K562 (cell line): ENCODE measurements around the gene PRSS37. TPM values are rescaled to one million over a fixed set of nuclear protein-coding genes. Genes with fewer than 3 reads are reported as not detected.

ENCODE experiments used
- CBFA2T3 ChIP-seq: fragments of 450-650 bp; IDR thresholded peaks from 2 replicates; pipeline ENCODE4 v1.6.1; 2017
- DPF2 ChIP-seq: fragments of 450-650 bp; IDR thresholded peaks from 2 replicates; pipeline ENCODE4 v1.6.1; 2016
- EHMT2 ChIP-seq: fragments of 450-650 bp; IDR thresholded peaks from 2 replicates; pipeline ENCODE4 v1.6.1; 2018; ENCODE audit warnings: antibody characterized with exemption
- HMG20B ChIP-seq: fragments of 250-450 bp; sonication (Bioruptor Pico); IDR thresholded peaks from 2 replicates; pipeline ENCODE4 v1.5.0; 2021; ENCODE audit warnings: mild to moderate bottlenecking
- PURB ChIP-seq: sonication (generic); formaldehyde crosslinking; IDR thresholded peaks from 2 replicates; pipeline ENCODE4 v1.9.0; 2021; ENCODE audit warnings: low read depth, mild to moderate bottlenecking, missing genetic modification reagents
- RCOR1 ChIP-seq, 2 experiments: IDR thresholded peaks; 2 replicates each; pipeline ENCODE4 v1.6.1; 2012; ENCODE audit warnings: low read depth in 2 of 2, low read length in 2 of 2, borderline replicate concordance in 1 of 2, improper control_type of control experiment in 1 of 2
- SFPQ ChIP-seq: fragments of 200-400 bp; formaldehyde crosslinking; IDR thresholded peaks from 2 replicates; pipeline ENCODE4 v1.6.1; 2017; ENCODE audit warnings: mild to moderate bottlenecking, low read depth, low read length, moderate library complexity
- TFE3 ChIP-seq: fragments of 450-650 bp; formaldehyde crosslinking; IDR thresholded peaks from 2 replicates; pipeline ENCODE4 v1.4.0; 2020; ENCODE audit warnings: mild to moderate bottlenecking, mixed read lengths
- TRIM28 ChIP-seq: fragments of 450-650 bp; IDR thresholded peaks from 2 replicates; pipeline ENCODE4 v1.6.1; 2017
- ZBTB17 ChIP-seq: fragments of 450-650 bp; formaldehyde crosslinking; IDR thresholded peaks from 2 replicates; pipeline ENCODE4 v1.4.0; 2020; ENCODE audit warnings: mild to moderate bottlenecking
- ZBTB40 ChIP-seq, 2 experiments: fragments of 450-650 bp in 1 of 2; sonication (generic) in 1 of 2; formaldehyde crosslinking in 1 of 2; IDR thresholded peaks; 2 replicates each; pipeline versions ENCODE4 v1.7.1 to v1.9.0; 2016 to 2022; ENCODE audit warnings: inconsistent platforms in 1 of 2, mild to moderate bottlenecking in 1 of 2, missing genetic modification reagents in 1 of 2
- ZFP91 ChIP-seq: sonication (generic); formaldehyde crosslinking; IDR thresholded peaks from 2 replicates; pipeline ENCODE4 v1.8.0; 2022; ENCODE audit warnings: mild to moderate bottlenecking, missing genetic modification reagents
- ZNF277 ChIP-seq: fragments of 250-450 bp; sonication (Bioruptor Pico); IDR thresholded peaks from 2 replicates; pipeline ENCODE4 v1.8.0; 2022; ENCODE audit warnings: inconsistent platforms, mild to moderate bottlenecking, moderate library complexity, borderline replicate concordance
- polyA plus RNA-seq, 8 experiments: library from polyadenylated mRNA; depleted of rRNA in 4 of 8; stranded (reverse) in 5 of 8; unstranded in 3 of 8; fragments of >200 nt; fragmentation: Nextera tagmentation in 2 of 8; fragmentation: Illumina TruSeq in 1 of 8; extraction: Ambion mirVana in 2 of 8; extraction: Trizol in 1 of 8; gene quantifications; 2 replicates each; pipeline versions ENCODE4 v1.2.1 to v1.2.3, GENCODE V29; 2011 to 2014; ENCODE audit warnings: inconsistent platforms in 1 of 8, missing spikeins in 1 of 8
- total RNA-seq, 7 experiments: library from RNA; depleted of rRNA in 6 of 7; stranded (reverse); fragments of >200 nt in 6 of 7; fragmentation: Illumina TruSeq in 2 of 7; extraction: Trizol in 2 of 7; gene quantifications; 2 replicates each; pipeline versions ENCODE4 v1.2.1 to v1.2.3, GENCODE V29; 2011 to 2021; ENCODE audit warnings: low replicate concordance in 1 of 7

The PRSS37 gene
- total and polyA plus RNA-seq, 9 of the 15 experiments (the other 6 are each of a cell fraction or from before 2014, with no cell fraction given): not detected

GRCh38 chr7:141838581-141838980 lies 2.7 kb downstream of the PRSS37 start (continued):
- peak; percentile 93 for TF ChIP-seq CBFA2T3
- TF ChIP-seq HMG20B (CRISPR knock-in tag): no peak
- TF ChIP-seq SFPQ: no peak
- TF ChIP-seq EHMT2: no peak
- TF ChIP-seq DPF2: peak; percentile 82
- no peak for TF ChIP-seq PURB
- no peak for TF ChIP-seq TFE3
- peak in 1 of 2 experiments; percentile 31; a peak in 1 of 4 replicates for TF ChIP-seq RCOR1 (IDR thresholded peaks at IDR 0.05; ENCODE audit: borderline replicate concordance in 1 of 2, low read depth in 2 of 2, low read length in 2 of 2)
- no peak for TF ChIP-seq TRIM28
- TF ChIP-seq ZFP91 (CRISPR knock-in tag): no peak
- TF ChIP-seq ZBTB40 (IDR thresholded peaks at IDR 0.05): no peak
- TF ChIP-seq ZBTB40 (CRISPR knock-in tag; IDR thresholded peaks at IDR 0.05): no peak
- no peak for TF ChIP-seq ZBTB17 (CRISPR knock-in tag)
- TF ChIP-seq ZNF277 (CRISPR knock-in tag): no peak
